Psoas muscle (tissue), 8 donors: ENCODE measurements around the gene TUBGCP6. TPM values are rescaled to one million over a fixed set of nuclear protein-coding genes. Genes with fewer than 3 reads are reported as not detected.
A peak's percentile ranks its signal among the peaks of the same experiment; 100 is the strongest.

Source experiments
- ATAC-seq, 4 donors: fragments of 200-7000 bp; cut with Tn5 transposase; one replicate each; pipeline ENCODE4 v1.9.1; 2020; ENCODE audit warnings: moderate library complexity in 3 of 4, mild to moderate bottlenecking in 2 of 4
- DNase-seq, 2 donors: peaks; one replicate each; pipeline ENCODE4 v3.0.0-alpha.2; 2020
- H3K27ac ChIP-seq: fragments of 200-600 bp; one replicate; pipeline ENCODE4 v1.8.0; 2022
- H3K27me3 ChIP-seq, 3 donors: fragments of 200-600 bp in 1 of 3; one replicate each; pipeline versions ENCODE4 v1.6.1 to v1.8.0; 2013 to 2022; ENCODE audit warnings: low read length in 2 of 3, mild to moderate bottlenecking in 2 of 3, moderate library complexity in 1 of 3; ENCODE audit not compliant: insufficient read depth in 3 of 3
- H3K36me3 ChIP-seq, 2 donors: fragments of 200-600 bp in 1 of 2; one replicate each; pipeline versions ENCODE4 v1.6.1 to v1.8.0; 2013 to 2022; ENCODE audit warnings: low read depth in 1 of 2, mild to moderate bottlenecking in 1 of 2, moderate library complexity in 1 of 2; ENCODE audit not compliant: insufficient read depth in 1 of 2
- H3K4me1 ChIP-seq: fragments of 200-600 bp; one replicate; pipeline ENCODE4 v1.8.0; 2022
- H3K4me3 ChIP-seq: fragments of 200-600 bp; one replicate; pipeline ENCODE4 v1.8.0; 2022; ENCODE audit warnings: mild to moderate bottlenecking
- H3K9me3 ChIP-seq: fragments of 200-600 bp; one replicate; pipeline ENCODE4 v1.8.0; 2022
- CTCF ChIP-seq: fragments of 200-600 bp; IDR thresholded peaks from one replicate; pipeline ENCODE4 v1.8.0; 2022; ENCODE audit warnings: antibody characterized with exemption
- WGBS, 3 donors: extraction: QIAGEN DNeasy Blood & Tissue Kit; methylation state at CpG; one replicate each; pipeline versions ENCODE4 v1.1.6 to v1.1.7; 2013; 5-methylcytosine and 5-hydroxymethylcytosine counted together
- intact Hi-C, 2 donors: fragments of 100-400 bp; cut with DNase I; formaldehyde crosslinking; loops; one replicate each; pipeline versions ENCODE4 v1.11.0 to v1.14.2; 2022
- polyA plus RNA-seq, 3 donors: library from polyadenylated mRNA; stranded (reverse); fragments of 200-250 nt; gene quantifications; one replicate each; pipeline ENCODE4 v1.2.3, GENCODE V29; 2013
- total RNA-seq, 4 donors: library from RNA; stranded (reverse); fragmentation: NEBNext Ultra II Directional in 2 of 4; extraction: Animal tissue kit (Norgen Biotek cat#: 25700) in 2 of 4; gene quantifications; one replicate each; pipeline versions ENCODE4 v1.2.1 to v1.2.4, GENCODE V29; 2021 to 2023
- donor health status: healthy with polysubstance abuse.
- donor health status: DM: no; HTN: no; CAD: no; lungs with moderate emphysema.
- donor health status: Bipolar disorder and iron deficiency.
- donor health status: healthy.
- donor health status: DM: yes; HTN: yes; CAD: no.
- donor health status: DM: no; HTN: no; CAD: no.
- donor health status: DM: no; HTN: no; CAD: no.
- donor health status: DM: yes; HTN: yes; CAD: no.

TUBGCP6 gene
- total and polyA plus RNA-seq, 7 donors: 9.5 to 21.8 (median 18.0) TPM

GRCh38 chr22:50253941-50254340 is 9.1 kb upstream of the TUBGCP6 start:
- no peak overlapping the region for H3K27ac ChIP-seq
- WGBS, 3 donors: 56 to 73% (median 57%) methylated on average over 8 of the region's 8 CpGs

DNA sequence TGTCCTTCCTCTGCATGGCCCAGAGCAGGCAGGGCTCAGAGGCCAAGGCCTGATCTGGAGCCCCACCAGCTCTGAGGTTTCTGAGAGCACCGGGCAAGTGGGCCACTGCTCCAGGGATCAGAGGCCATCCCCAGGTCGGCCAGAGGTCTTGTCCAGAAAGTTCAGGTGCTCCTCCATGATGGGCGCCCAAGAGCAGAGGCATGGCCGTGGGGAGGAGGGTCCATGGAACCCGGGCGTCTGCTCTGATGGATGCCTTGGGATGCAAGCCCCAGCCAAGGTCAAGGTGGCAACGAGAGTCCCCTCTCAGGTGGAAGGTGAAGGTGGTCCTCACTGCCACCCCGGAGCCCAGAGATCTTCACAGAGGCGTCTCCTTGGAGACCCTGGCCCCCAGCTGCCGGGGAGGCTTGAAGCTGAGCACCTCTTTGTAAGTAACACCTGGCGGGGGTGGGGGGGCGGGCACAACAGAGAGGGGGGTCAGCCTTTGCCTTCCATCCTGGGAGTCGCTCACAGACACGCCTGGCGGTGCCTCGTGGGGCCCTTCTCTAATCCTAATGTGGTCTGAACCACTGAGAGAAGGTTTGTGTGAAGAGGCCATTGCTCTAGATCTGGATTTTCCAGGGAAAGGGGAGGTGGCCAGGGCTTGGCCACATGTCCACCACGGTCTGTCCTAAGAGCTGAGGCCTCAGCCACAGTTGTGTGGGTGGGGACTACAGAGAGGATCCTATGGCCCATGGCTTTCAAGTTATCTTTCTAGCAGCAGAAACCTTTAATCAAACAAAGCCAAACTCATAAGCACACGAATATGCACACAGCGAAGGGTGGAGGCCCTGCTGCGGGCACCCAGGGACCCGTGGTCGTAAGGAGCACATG is 8.5 kb upstream of the TUBGCP6 start:
- no peak overlapping the region for H3K4me3 ChIP-seq
- H3K4me1 ChIP-seq: peaks cover 37% of the 10 kb centered on the region
- no peak for DNase-seq
- no peak overlapping the region for H3K27ac ChIP-seq
- no peaks in the 10 kb centered on the region for H3K27me3 ChIP-seq
- no peak for ATAC-seq
- H3K36me3 ChIP-seq: peaks cover 0 to 49% of the 10 kb centered on the region in 2 donors
- no peak for TF ChIP-seq CTCF
- no peaks in the 10 kb centered on the region for H3K9me3 ChIP-seq
- 75 to 85% (median 75%) methylated on average over 22 of the region's 22 CpGs for WGBS, 3 donors
- intact Hi-C loops: loop anchor here (5.0 to 10.0 kb wide), 3 partner anchors 74 to 252 kb away; partner anchors contain the start of genes DENND6B (in 1 of the 2), LMF2 (in 1 of the 2), NCAPH2 (in 1 of the 2) and PPP6R2 (in 1 of the 2)

More at GRCh38 chr22:50253941-50254340, 9.1 kb upstream of the TUBGCP6 start:
- DNase-seq (no peak), ATAC-seq (no peak)
- Histone ChIP-seq H3K4me1 (peaks cover 40% of the 10 kb centered on the region), H3K27me3 (no peaks in the 10 kb centered on the region), H3K4me3 (no peak overlapping the region), H3K9me3 (no peaks in the 10 kb centered on the region), H3K36me3 (peaks cover 0 to 45% of the 10 kb centered on the region in 2 donors)
- TF ChIP-seq CTCF: no peak
- intact Hi-C loops: loop anchor here (5.0 to 10.0 kb wide), 3 partner anchors 73 to 251 kb away; partner anchors contain the start of genes DENND6B (in 1 of the 2), LMF2 (in 1 of the 2), NCAPH2 (in 1 of the 2) and PPP6R2 (in 1 of the 2)

- H3K27ac ChIP-seq: peak overlapping the region; percentile 63
- intact Hi-C loops: loop anchor here (5.0 to 10.0 kb wide), 3 partner anchors 75 to 252 kb away; partner anchors contain the start of genes DENND6B (in 1 of the 2), LMF2 (in 1 of the 2), NCAPH2 (in 1 of the 2) and PPP6R2 (in 1 of the 2)
- WGBS, 3 donors: 41 to 51% (median 44%) methylated on average over 25 of the region's 25 CpGs
Observed at GRCh38 chr22:50252082-50253045, 7.5 kb upstream of the TUBGCP6 start.

More at GRCh38 chr22:50252082-50253045, 7.5 kb upstream of the TUBGCP6 start:
- peak; percentile 69 to 73 (median 72) for ATAC-seq
- H3K4me3 ChIP-seq: no peak overlapping the region
- H3K27me3 ChIP-seq: no peaks in the 10 kb centered on the region
- TF ChIP-seq CTCF: peak; percentile 67
- no peaks in the 10 kb centered on the region for H3K9me3 ChIP-seq
- peaks cover 0 to 58% of the 10 kb centered on the region in 2 donors for H3K36me3 ChIP-seq
- peaks cover 29% of the 10 kb centered on the region for H3K4me1 ChIP-seq
- peak; percentile 76 to 87 for DNase-seq
